ENCODE data around the gene TBCD.

TBCD gene

GRCh38 chr17:82859431-82860403, 107.9 kb downstream of the TBCD start:
- no peak for DNase-seq

DNA sequence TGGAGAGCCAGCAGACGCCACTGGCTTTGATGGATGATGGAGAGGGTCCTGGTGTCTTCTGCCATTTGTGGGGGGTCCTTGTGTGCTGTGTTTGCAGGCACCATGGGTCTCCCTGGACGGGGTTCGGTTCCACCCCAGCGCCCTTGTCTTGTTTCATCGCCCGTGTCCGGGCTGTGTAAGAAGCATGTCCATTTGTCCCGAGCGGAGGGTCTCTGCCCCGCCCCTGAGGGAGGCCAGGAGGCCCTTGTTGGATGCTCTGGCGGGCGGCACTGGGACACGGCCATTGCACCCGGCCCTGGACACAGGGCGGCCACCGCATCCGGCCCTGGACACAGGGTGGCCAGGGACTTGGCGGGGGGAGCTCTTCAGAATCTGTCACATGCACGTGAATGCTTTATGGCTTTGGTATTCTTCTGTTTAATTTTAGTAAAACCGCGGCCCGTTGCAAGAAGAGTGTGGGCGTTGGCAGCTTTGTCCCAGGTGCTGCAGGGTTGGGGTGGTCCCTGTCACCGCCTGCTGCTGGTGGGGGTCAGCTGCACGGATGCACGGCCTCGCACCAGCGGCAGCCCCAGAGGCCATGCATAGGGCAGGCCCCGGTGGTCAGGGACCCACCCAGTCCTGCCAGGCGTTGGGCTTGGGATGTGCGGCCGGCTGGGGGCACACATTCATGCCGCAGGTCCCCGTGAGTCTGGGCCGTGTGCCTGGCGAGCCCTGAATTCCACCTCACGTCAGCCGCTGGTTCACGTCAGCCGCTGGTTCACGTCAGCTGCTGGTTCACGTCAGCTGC, 108.9 kb downstream of the TBCD start:
- no peak for DNase-seq

DNA sequence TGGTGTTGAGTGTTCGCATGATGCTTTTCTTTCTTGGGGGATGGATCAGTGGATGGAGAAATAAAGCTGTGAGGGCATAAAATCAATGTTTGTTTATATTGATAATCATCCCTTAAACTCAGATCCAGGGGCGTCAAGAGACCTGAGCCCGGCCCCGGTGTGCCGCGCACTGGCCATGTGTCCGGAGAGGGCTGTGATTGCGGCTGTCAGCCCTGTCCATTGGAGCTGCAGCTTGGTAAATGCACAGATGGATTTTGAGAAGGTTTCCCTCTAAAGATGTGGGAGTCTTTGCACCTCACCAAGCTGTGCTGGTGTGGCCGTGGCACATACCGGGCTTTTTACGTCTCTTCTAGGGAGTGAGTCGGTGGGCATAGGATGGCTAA, 109.5 kb downstream of the TBCD start:
- no peak for DNase-seq

- no peak for DNase-seq
These were observed 110.3 kb downstream of the TBCD start for GRCh38 chr17:82862191-82862590.

DNA sequence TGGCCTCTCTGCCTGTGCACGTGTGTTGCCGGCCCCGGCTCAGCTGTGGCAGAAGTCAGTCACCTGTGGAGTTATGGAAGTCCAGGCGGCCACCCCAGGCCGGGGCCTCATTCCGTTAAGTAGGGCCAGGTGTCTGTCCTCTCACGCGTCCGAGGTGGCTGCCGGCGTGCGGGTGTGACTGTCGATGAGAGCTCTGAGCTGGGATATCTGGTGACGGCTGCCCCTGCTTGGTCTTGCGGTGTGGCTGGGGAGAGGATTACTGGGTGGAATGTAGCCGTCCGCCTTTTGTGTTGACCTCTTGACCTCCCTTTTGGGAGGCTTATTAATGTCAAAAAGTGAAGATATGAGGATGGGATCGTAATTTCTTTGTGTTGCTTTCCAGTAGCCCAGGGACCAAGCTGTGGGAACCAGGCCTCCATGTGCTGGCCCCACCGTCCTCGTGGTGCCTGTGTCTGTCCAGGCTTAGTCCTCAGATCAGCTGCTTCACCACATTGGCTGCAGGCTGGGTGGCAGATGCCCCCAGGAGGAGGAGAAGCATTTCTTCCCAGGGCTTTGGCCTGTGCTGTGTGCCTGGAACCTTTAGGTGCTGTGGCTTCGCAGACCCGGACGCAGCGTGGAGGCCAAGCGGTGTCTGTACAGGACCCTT, 111.0 kb downstream of the TBCD start:
- DNase-seq: no peak

DNA sequence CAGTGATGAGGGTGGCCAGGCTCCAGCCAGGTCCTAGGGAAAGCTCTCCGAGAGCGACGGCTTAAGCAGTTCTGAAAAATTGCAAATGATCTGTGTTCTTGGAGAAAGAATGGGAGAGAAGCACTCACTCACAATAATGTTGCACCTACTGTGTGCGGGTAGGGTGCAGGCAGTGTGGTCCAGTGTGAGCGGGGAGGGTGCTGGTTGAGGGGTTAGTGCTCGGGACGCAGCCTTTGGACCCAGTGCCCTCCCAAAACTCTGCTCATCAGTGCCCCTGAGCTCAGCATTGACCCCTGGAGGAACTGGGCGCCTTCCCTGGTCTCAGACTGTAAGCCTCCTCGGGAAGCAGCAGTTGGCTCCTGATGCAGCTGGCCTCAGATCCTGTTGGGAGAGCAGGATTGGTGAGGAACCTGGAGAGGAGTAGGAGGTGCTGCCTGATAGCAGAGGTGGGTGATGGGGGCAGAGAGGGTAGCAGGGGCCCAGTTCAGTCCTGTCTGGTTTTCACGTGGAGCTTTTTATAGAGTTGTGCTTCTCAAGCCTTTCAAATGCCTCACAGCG, 111.6 kb downstream of the TBCD start:
- no peak for DNase-seq

DNA sequence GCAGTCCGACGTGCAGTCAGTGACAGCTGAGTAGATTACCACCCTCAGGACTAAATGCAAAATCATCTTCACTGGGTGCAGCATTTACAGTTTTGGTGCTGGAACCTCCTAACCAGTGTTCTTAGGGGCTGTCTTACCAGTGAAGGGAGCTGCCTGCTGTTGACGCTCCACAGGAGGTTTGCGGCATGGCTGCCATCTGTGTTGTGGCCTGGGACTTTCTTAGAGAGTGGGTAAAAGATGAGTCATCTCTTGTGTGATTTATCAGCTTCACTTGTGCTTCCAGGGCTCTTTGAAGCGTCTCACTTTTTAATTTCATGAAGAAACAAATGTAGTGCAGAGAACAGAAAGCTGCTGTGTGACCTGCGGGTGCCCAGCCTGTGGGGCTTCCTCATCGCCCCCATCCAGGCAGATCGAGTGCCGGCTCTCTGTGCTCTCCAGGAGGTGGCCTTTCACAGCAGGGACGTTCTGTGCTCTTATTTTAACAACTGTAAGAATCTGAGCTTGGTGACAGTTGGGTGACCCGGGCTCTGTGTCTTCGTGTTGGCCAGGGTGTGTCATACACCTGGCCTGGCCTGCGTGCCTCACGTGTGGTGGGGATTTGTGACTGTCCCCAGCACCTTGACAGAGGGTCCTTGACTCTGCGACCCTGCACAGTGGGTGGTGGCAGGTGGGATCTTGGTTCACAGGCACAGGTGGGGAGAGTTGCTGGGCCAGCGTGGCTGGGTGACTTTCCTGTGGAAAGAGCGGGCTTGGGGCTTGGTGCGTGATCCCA, 112.3 kb downstream of the TBCD start:
- DNase-seq: no peak

GRCh38 chr17:82864713-82865248, 112.9 kb downstream of the TBCD start:
- DNase-seq: no peak

GRCh38 chr17:82865274-82865673, 113.4 kb downstream of the TBCD start:
- DNase-seq: no peak

DNA sequence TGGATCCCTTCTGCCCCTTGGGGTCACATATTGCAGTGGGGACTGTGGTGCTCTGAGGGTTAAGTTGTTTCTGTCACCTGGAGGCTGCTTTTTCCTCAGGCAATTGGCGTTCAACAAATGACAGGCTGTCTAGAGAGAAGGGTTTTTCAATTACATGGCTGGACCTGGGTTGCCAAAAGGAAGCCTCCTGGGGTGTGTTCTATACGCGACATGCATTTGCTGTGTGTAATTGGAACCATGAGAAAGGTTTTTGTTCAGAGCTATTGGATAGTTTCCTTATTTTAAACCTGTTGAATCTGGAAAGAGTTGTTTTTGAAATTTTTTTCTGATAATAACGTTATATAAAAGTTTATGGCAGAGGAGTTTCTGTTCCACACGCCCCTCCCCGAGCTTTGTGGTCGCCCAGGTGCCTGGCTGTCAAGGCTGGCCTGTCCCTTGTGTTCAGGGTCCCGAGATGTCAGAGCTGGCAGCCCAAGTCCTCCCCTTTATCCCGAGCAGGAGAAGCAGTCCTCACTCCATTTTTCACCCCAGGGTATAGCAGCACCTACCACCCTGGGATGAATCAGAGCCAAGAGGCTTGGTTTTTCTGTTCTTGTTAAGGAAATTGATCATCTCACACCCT, 114.0 kb downstream of the TBCD start:
- no peak for DNase-seq

DNA sequence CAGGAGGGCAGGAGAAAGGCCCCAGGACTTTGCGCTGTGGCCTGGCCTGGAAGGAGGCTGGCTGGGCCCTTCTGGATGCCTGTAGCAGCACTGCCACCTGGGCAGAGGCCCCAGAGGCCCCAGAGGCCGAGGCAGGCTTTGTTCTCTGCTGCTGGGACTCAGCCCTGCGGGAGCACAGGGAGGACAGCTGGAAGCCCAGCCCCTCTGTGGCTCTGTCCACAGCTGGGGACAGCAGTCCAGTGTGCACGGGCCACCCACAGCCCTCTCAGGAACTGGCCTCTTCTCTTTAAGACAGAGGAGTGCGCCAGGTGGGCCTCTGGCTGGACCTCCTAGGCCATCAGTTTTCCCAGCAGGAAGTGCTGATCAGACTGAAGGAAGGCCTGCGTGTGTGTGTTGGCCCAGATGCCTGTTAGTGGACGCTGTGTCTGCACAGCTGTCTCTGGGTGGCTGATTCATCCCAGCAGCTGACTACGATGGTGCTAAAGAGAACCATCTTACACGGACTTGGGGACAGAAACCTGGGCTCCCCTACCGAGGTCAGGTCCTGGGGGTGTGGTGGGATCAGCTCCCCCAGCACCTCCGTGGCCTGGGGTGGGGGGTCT, 114.8 kb downstream of the TBCD start:
- DNase-seq: no peak

DNA sequence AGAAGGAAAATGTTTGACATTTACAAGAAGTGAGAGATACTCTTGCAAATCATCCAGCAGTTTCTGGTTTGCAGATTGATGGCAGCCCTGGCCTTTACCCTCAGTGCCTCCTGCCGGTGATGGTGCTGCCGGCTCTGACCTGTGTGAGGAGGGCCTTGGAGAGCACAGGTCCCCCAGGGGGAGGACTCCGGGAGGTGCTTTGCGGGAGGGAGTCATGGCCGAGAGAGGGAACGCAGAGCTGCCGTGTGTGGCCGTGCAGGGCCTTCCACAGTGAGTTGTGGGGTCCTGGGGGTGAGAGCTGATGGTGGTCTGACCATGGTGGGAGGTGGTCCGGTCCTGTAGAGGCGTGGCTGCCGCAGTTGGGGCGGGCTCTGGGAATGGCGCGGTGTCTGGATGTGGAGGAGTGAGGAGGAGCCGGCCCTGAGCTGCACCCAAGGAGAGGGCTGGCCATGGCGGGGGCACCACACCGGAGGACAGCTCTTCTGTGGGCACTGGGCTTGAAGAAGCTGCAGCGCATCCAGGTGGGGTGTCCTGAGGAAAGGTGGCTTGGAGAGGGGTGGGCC, 116.0 kb downstream of the TBCD start:
- DNase-seq: no peak

DNA sequence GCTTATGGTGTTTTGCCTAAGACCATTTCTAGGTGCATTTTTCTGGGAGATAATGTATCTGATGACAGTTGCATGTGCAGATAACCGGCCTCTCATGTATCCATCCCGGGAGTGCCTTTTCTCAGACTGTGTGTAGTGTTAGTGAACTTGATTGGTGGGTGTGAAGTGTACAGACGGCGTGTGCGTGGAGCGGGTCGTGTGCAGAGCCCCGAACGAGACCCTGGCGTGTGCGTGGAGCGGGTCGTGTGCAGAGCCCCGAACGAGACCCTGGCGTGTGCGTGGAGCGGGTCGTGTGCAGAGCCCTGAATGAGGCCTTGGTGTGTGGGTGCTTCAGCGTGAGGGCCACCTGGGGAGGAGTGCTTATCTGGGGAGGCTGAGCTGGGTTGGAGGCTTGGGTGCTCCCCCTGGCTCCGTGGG, 116.9 kb downstream of the TBCD start:
- no peak for DNase-seq

- DNase-seq: no peak
These were observed 117.7 kb downstream of the TBCD start for GRCh38 chr17:82869536-82869935.

- no peak for DNase-seq
These were observed 118.2 kb downstream of the TBCD start for GRCh38 chr17:82870091-82870491.

DNA sequence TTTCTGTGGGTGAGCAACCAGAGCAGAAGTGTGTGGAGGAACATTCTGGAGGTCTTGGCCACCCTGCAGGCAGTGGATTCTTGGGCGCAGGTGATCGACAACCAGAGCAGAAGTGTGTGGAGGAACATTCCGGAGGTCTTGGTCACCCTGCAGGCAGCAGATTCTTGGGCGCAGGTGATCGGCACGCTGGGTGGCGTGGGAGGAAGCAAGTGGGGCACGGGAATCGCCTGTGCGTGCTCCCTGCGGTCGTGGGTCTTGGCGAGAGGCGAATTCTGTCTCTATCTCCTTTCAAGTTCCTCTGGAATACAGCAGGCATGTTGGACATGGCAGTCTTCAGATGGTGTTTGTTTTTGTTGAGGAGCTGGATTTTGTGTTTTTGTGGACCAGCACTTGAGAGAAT, 118.7 kb downstream of the TBCD start:
- DNase-seq: no peak

GRCh38 chr17:82871056-82871775, 119.4 kb downstream of the TBCD start:
- no peak for DNase-seq

GRCh38 chr17:82871776-82872561, 120.1 kb downstream of the TBCD start:
- no peak for DNase-seq

All from cortex of kidney (tissue), 1 donor.